Pancreas (tissue), 8 donors: ENCODE measurements around the gene ATP5PD. TPM values are rescaled to one million over a fixed set of nuclear protein-coding genes. Genes with fewer than 3 reads are reported as not detected.

ENCODE experiments used
- polyA plus RNA-seq, 2 donors: library from polyadenylated mRNA; stranded (reverse); fragments of 200-250 nt; gene quantifications; one replicate each; pipeline ENCODE4 v1.2.3, GENCODE V29; 2013
- total RNA-seq, 6 donors: library from RNA; stranded (reverse); fragmentation: NEBNext Ultra II Directional in 4 of 6; extraction: Animal tissue kit (Norgen Biotek cat#: 25700) in 4 of 6; gene quantifications; one replicate each; pipeline versions ENCODE4 v1.2.1 to v1.2.4, GENCODE V29; 2021 to 2023
- donor health status: healthy with polysubstance abuse.
- donor health status: DM: no; HTN: no; CAD: no; lungs with moderate emphysema.
- donor health status: DM: no; HTN: no; CAD: no.
- donor health status: Bipolar disorder and iron deficiency.
- donor health status: DM: yes; HTN: yes; CAD: no.
- donor health status: DM: no; HTN: no; CAD: no.
- donor health status: DM: no; HTN: no; CAD: no.
- donor health status: DM: yes; HTN: yes; CAD: no.

Gene ATP5PD
- total and polyA plus RNA-seq, 8 donors = 81.6 to 229 (median 110) TPM

Other genes with a start within 250 kb of the ATP5PD start
- under 1 TPM in 3 of 6 donors, not detected in 3; 0.03 to 0.12 (median 0.06) TPM for gene GRIN2C, start 187.1 kb downstream of the ATP5PD start, total RNA-seq
- gene GRIN2C, start 187.1 kb downstream of the ATP5PD start, polyA plus RNA-seq = under 1 TPM; 0.09 to 0.15 TPM
- gene FDXR, start 174.0 kb downstream of the ATP5PD start, total RNA-seq = 10 to 100 TPM in 4 of 6 donors, 1 to 10 TPM in 2; 4.3 to 15.1 (median 12.5) TPM
- 10 to 100 TPM in 1 of 2 donors, 1 to 10 TPM in 1; 8.5 to 11.4 TPM for gene FDXR, start 174.0 kb downstream of the ATP5PD start, polyA plus RNA-seq
- gene FADS6, start 153.3 kb downstream of the ATP5PD start, total RNA-seq = under 1 TPM in 1 of 6 donors, not detected in 5; 0.16 TPM
- under 1 TPM in 1 of 2 donors, not detected in 1; 0.07 TPM for gene FADS6, start 153.3 kb downstream of the ATP5PD start, polyA plus RNA-seq
- gene USH1G, start 123.7 kb downstream of the ATP5PD start, total RNA-seq = under 1 TPM in 5 of 6 donors, not detected in 1; 0.03 to 0.17 (median 0.09) TPM
- under 1 TPM; 0.08 to 0.09 TPM for gene USH1G, start 123.7 kb downstream of the ATP5PD start, polyA plus RNA-seq
- not detected for gene OTOP2, start 122.7 kb downstream of the ATP5PD start, total RNA-seq
- not detected for gene OTOP2, start 122.7 kb downstream of the ATP5PD start, polyA plus RNA-seq
- gene OTOP3, start 111.1 kb downstream of the ATP5PD start, total RNA-seq = under 1 TPM; 0.15 to 0.65 (median 0.39) TPM
- under 1 TPM; 0.15 to 0.35 TPM for gene OTOP3, start 111.1 kb downstream of the ATP5PD start, polyA plus RNA-seq
- gene HID1, start 74.2 kb downstream of the ATP5PD start, total RNA-seq = 100 to 1,000 TPM in 5 of 6 donors, 10 to 100 TPM in 1; 76.7 to 145 (median 117) TPM
- 100 to 1,000 TPM; 217 to 262 TPM for gene HID1, start 74.2 kb downstream of the ATP5PD start, polyA plus RNA-seq
- 10 to 100 TPM in 1 of 6 donors, 1 to 10 TPM in 5; 2.3 to 11.2 (median 3.4) TPM for gene CDR2L, start 59.3 kb downstream of the ATP5PD start, total RNA-seq
- 1 to 10 TPM; 4.6 to 5.7 TPM for gene CDR2L, start 59.3 kb downstream of the ATP5PD start, polyA plus RNA-seq
- 10 to 100 TPM; 11.7 to 22.2 (median 14.1) TPM for gene MRPL58, start 34.3 kb downstream of the ATP5PD start, total RNA-seq
- 10 to 100 TPM; 20.9 to 23.6 TPM for gene MRPL58, start 34.3 kb downstream of the ATP5PD start, polyA plus RNA-seq
- 10 to 100 TPM in 1 of 6 donors, 1 to 10 TPM in 5; 6.3 to 13.2 (median 8.5) TPM for gene KCTD2, start 256 bp upstream of the ATP5PD start, total RNA-seq
- 10 to 100 TPM; 13.0 to 14.6 TPM for gene KCTD2, start 256 bp upstream of the ATP5PD start, polyA plus RNA-seq
- 1 to 10 TPM; 2.2 to 5.2 (median 4.0) TPM for gene SLC16A5, start 41.0 kb upstream of the ATP5PD start, total RNA-seq
- 1 to 10 TPM; 7.8 to 8.8 TPM for gene SLC16A5, start 41.0 kb upstream of the ATP5PD start, polyA plus RNA-seq
- gene ARMC7, start 63.0 kb upstream of the ATP5PD start, total RNA-seq = 1 to 10 TPM; 2.3 to 7.4 (median 3.4) TPM
- gene ARMC7, start 63.0 kb upstream of the ATP5PD start, polyA plus RNA-seq = 1 to 10 TPM; 5.7 to 6.3 TPM
- 10 to 100 TPM; 14.4 to 32.3 (median 18.7) TPM for gene NT5C, start 84.8 kb upstream of the ATP5PD start, total RNA-seq
- gene NT5C, start 84.8 kb upstream of the ATP5PD start, polyA plus RNA-seq = 10 to 100 TPM; 62.5 to 76.3 TPM
- gene JPT1, start 107.5 kb upstream of the ATP5PD start, total RNA-seq = 10 to 100 TPM in 3 of 6 donors, 1 to 10 TPM in 3; 7.5 to 32.9 (median 11.9) TPM
- gene JPT1, start 107.5 kb upstream of the ATP5PD start, polyA plus RNA-seq = 10 to 100 TPM; 21.8 to 33.1 TPM
- gene SUMO2, start 136.0 kb upstream of the ATP5PD start, total RNA-seq = 100 to 1,000 TPM; 102 to 178 (median 141) TPM
- gene SUMO2, start 136.0 kb upstream of the ATP5PD start, polyA plus RNA-seq = 10 to 100 TPM; 38.1 to 62.6 TPM
- 10 to 100 TPM; 21.0 to 33.1 (median 23.0) TPM for gene NUP85, start 158.7 kb upstream of the ATP5PD start, total RNA-seq
- gene NUP85, start 158.7 kb upstream of the ATP5PD start, polyA plus RNA-seq = 100 to 1,000 TPM in 1 of 2 donors, 10 to 100 TPM in 1; 45.7 to 105 TPM
- gene GGA3, start 214.6 kb upstream of the ATP5PD start, total RNA-seq = 10 to 100 TPM; 13.9 to 31.1 (median 20.2) TPM
- gene GGA3, start 214.6 kb upstream of the ATP5PD start, polyA plus RNA-seq = 10 to 100 TPM; 25.9 to 39.7 TPM
- gene MRPS7, start 214.9 kb upstream of the ATP5PD start, total RNA-seq = 10 to 100 TPM; 11.3 to 24.1 (median 19.2) TPM
- gene MRPS7, start 214.9 kb upstream of the ATP5PD start, polyA plus RNA-seq = 10 to 100 TPM; 23.3 to 34.0 TPM
- 10 to 100 TPM; 11.7 to 15.4 (median 14.7) TPM for gene MIF4GD, start 224.3 kb upstream of the ATP5PD start, total RNA-seq
- 10 to 100 TPM; 10.6 to 17.6 TPM for gene MIF4GD, start 224.3 kb upstream of the ATP5PD start, polyA plus RNA-seq
- 10 to 100 TPM in 1 of 6 donors, 1 to 10 TPM in 5; 4.4 to 10.8 (median 6.7) TPM for gene SLC25A19, start 242.5 kb upstream of the ATP5PD start, total RNA-seq
- gene SLC25A19, start 242.5 kb upstream of the ATP5PD start, polyA plus RNA-seq = 1 to 10 TPM; 8.5 to 9.3 TPM